T-helper 17 cell (primary cell): ENCODE measurements around the gene LLGL2. TPM values are rescaled to one million over a fixed set of nuclear protein-coding genes. Genes with fewer than 3 reads are reported as not detected.
"Not testable (repeated sequence)": the region's sequence is repeated elsewhere in the genome, so short reads cannot be mapped to it uniquely, and the experiment has no call there.

Experiments used
- ATAC-seq: fragments of 150-1000 bp; cut with Tn5 transposase; 2 replicates; pipeline ENCODE4 v1.10.0; 2021; ENCODE audit warnings: mild to moderate bottlenecking, moderate library complexity
- DNase-seq, 3 donors: peaks; one replicate each; pipeline versions ENCODE4 v3.0.0 to v3.0.0-alpha.2; 2020 to 2021
- H3K9me3 ChIP-seq: one replicate; pipeline ENCODE4 v1.7.0; 2013; ENCODE audit warnings: low read length, mild to moderate bottlenecking; ENCODE audit not compliant: control insufficient read depth, poor library complexity, severe bottlenecking
- H3K27ac Mint-ChIP-seq: one replicate; pipeline ENCODE4 v1.8.0; 2022; ENCODE audit warnings: mild to moderate bottlenecking, moderate library complexity, mixed read lengths
- H3K27me3 Mint-ChIP-seq: one replicate; pipeline ENCODE4 v1.8.0; 2022; ENCODE audit warnings: mixed read lengths
- H3K36me3 Mint-ChIP-seq: one replicate; pipeline ENCODE4 v1.8.0; 2022; ENCODE audit warnings: low read depth, mixed read lengths
- H3K4me1 Mint-ChIP-seq: one replicate; pipeline ENCODE4 v1.8.0; 2022; ENCODE audit warnings: mild to moderate bottlenecking, mixed read lengths
- H3K4me3 Mint-ChIP-seq: one replicate; pipeline ENCODE4 v1.8.0; 2022; ENCODE audit warnings: mild to moderate bottlenecking, moderate library complexity, mixed read lengths
- total RNA-seq, 4 donors: library from RNA in 2 of 4; stranded (reverse) in 2 of 4; gene quantifications; one replicate each; pipeline ENCODE4 v1.2.3 and lab custom pipeline; 2022 to 2026

Gene LLGL2
- total RNA-seq, 2 donors from 2014 or later: 39.3 to 41.9 TPM

DNA sequence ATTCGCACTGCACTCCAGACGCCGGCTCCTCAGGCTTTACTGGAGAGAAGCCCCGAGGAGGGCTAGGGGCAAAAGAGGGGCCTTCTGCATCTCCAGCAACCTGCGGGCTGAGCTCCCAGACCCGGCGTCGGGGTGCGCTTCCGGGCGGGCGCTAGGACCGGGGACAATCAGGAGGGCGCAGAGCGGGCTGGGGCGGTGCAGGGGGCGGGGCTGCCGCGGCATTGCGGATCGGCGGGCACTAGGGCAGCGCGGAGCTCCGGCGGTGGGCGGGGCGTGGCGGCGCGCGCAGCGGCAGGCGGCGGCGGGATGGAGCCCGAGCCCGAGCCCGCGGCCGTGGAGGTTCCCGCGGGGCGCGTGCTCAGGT, 9.3 kb upstream of the LLGL2 start, which contains the start of gene TSEN54:
TSEN54 (plus strand) TSS at position 274 of the 364 bp plus-strand sequence; CDS start at position 307, 33 bp downstream.
- H3K27me3 Mint-ChIP-seq: no peaks in the 10 kb centered on the region
- peak within 1 kb of the TSS; percentile 96 for H3K27ac Mint-ChIP-seq
- H3K4me1 Mint-ChIP-seq: peaks cover 17% of the 10 kb centered on the region
- peaks cover 5% of the 10 kb centered on the region for H3K36me3 Mint-ChIP-seq
- peak; percentile 93 to 98 (median 93) for DNase-seq
- peak; percentile 88 for ATAC-seq
- peak within 1 kb of the TSS; percentile 90 for H3K4me3 Mint-ChIP-seq
- no peaks in the 10 kb centered on the region for H3K9me3 ChIP-seq

- DNase-seq (peak in 2 of 3 donors; percentile 24 to 29), ATAC-seq (peak; percentile 6)
- H3K9me3 ChIP-seq: no peaks in the 10 kb centered on the region
- H3K27ac Mint-ChIP-seq: peak overlapping the region; percentile 96
- H3K4me1 Mint-ChIP-seq: peaks cover 17% of the 10 kb centered on the region
- H3K36me3 Mint-ChIP-seq: peaks cover 5% of the 10 kb centered on the region
- peak overlapping the region; percentile 90 for H3K4me3 Mint-ChIP-seq
- no peaks in the 10 kb centered on the region for H3K27me3 Mint-ChIP-seq
Observed at GRCh38 chr17:75516619-75517296, 8.7 kb upstream of the LLGL2 start.

DNA sequence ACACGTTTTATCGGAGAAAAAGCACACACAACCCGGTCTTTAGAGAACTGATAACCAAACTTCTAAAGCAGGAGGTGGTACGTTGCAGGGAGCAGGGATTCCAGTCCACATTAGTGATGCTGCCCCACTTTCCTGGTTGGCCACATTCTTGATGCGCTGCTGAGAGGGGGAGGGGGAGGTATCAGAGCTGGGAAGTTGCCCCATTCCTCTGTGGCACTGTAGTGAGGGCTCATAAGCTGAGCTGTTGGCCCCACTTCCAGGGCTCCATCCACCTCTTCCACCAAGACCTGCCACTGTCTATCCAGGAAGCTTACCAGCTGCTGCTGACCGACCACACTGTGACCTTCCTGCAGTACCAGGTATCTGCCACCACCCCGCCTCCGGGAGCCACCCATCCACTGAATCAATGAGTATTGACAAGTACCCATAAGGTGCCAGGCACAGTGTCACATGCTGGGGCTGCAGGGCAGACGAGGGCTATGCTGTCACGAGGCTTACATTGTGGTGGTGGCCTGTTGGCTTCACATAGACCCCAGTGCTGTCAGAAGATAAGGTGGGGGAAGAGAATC, 8.1 kb upstream of the LLGL2 start:
- no peak for ATAC-seq
- no peak for DNase-seq
- Mint-ChIP-seq H3K27me3 (no peaks in the 10 kb centered on the region), H3K4me1 (peaks cover 17% of the 10 kb centered on the region), H3K4me3 (peak overlapping the region; percentile 90), H3K36me3 (peaks cover 5% of the 10 kb centered on the region), H3K27ac (peak overlapping the region; percentile 96)
- no peaks in the 10 kb centered on the region for H3K9me3 ChIP-seq

- peak overlapping the region; percentile 96 for H3K27ac Mint-ChIP-seq
- no peak for DNase-seq
- peak overlapping the region; percentile 90 for H3K4me3 Mint-ChIP-seq
- peaks cover 17% of the 10 kb centered on the region for H3K4me1 Mint-ChIP-seq
- peak; percentile 62 for ATAC-seq
- no peaks in the 10 kb centered on the region for H3K27me3 Mint-ChIP-seq
- H3K36me3 Mint-ChIP-seq: peaks cover 5% of the 10 kb centered on the region
- H3K9me3 ChIP-seq: no peaks in the 10 kb centered on the region
Observed at GRCh38 chr17:75518201-75518600, 7.3 kb upstream of the LLGL2 start.

GRCh38 chr17:75518983-75519537, 6.4 kb upstream of the LLGL2 start:
- Mint-ChIP-seq H3K36me3 (peaks cover 5% of the 10 kb centered on the region), H3K27ac (peak overlapping the region; percentile 96), H3K4me1 (peaks cover 18% of the 10 kb centered on the region), H3K4me3 (no peak overlapping the region), H3K27me3 (no peaks in the 10 kb centered on the region)
- no peak for ATAC-seq
- no peaks in the 10 kb centered on the region for H3K9me3 ChIP-seq
- no peak for DNase-seq

DNA sequence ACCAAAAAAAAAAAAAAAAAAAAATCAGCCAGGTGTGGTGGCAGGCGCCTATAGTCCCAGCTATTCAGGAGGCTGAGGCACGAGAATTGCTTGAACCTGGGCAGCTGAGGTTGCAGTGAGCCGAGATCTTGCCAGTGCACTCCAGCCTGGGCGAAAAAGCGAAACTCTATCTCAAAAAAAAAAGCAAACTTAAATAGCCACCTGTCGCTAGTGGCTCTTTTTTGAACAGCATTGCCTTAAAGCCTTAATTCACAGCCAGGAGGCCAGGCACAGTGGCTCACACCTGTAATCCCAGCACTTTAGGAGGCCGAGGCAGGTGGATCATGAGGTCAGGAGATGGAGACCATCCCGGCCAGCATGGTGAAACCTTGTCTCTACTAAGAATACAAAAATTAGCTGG, 5.1 kb upstream of the LLGL2 start:
- DNase-seq, H3K27me3 Mint-ChIP-seq, ATAC-seq, H3K9me3 ChIP-seq, H3K36me3 Mint-ChIP-seq, H3K4me3 Mint-ChIP-seq, H3K27ac Mint-ChIP-seq: not testable (repeated sequence)
- H3K4me1 Mint-ChIP-seq: peaks cover 22% of the 10 kb centered on the region

DNA sequence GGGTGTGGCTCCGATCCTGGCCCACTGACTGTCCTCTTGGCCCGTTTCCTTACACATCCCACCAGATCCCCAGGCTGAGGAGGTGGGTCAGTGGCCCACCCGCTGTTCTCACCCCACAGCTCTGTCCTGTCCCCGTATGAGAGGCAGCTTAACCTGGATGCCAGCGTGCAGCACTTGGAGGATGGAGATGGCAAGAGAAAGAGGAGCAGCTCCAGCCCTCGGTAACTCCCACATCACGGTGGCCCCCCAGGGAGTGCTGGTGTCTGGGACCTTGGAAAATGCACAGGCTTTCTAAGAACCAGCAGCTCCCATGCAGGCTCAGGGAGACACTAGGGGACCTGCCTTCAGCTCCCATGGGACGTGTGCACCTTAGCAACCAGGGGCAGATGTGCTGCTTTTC, 4.2 kb upstream of the LLGL2 start:
- DNase-seq (no peak), ATAC-seq (no peak)
- H3K27me3 Mint-ChIP-seq: no peaks in the 10 kb centered on the region
- peaks cover 23% of the 10 kb centered on the region for H3K4me1 Mint-ChIP-seq
- H3K36me3 Mint-ChIP-seq: peaks cover 5% of the 10 kb centered on the region
- H3K4me3 Mint-ChIP-seq: no peak overlapping the region
- H3K27ac Mint-ChIP-seq: no peak overlapping the region
- no peaks in the 10 kb centered on the region for H3K9me3 ChIP-seq

DNA sequence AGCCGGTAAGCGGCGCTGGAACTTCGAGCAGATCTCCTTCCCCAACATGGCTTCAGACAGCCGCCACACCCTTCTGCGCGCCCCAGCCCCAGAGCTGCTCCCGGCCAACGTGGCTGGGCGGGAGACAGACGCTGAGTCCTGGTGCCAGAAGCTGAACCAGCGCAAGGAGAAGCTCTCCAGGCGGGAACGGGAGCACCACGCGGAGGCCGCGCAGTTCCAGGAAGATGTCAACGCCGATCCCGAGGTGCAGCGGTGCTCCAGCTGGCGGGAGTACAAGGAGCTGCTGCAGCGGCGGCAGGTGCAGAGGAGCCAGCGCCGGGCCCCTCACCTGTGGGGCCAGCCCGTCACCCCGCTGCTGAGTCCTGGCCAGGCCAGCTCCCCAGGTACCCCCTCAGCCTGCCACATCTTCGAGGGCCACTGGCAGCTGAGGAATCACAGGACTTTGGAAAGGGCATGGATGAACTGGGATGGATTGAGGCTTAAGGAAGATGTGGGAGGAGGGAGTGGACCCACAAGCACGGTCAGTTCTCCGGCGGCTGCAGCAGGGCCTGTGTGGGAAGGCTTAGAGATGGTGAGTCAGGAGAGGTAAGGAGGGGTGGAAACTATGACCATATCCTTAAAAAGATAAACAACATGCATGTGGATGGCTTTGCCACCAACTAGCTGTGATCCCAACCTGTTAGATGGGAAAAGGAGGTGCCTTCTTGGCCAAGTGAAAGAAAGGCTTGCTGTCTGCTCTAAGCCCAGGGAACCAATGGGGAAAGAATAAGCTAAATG, 3.4 kb upstream of the LLGL2 start:
- Mint-ChIP-seq H3K36me3 (peaks cover 5% of the 10 kb centered on the region), H3K27ac (no peak overlapping the region), H3K4me1 (peaks cover 27% of the 10 kb centered on the region), H3K27me3 (no peaks in the 10 kb centered on the region), H3K4me3 (no peak overlapping the region)
- ATAC-seq: no peak
- DNase-seq: no peak
- no peaks in the 10 kb centered on the region for H3K9me3 ChIP-seq

DNA sequence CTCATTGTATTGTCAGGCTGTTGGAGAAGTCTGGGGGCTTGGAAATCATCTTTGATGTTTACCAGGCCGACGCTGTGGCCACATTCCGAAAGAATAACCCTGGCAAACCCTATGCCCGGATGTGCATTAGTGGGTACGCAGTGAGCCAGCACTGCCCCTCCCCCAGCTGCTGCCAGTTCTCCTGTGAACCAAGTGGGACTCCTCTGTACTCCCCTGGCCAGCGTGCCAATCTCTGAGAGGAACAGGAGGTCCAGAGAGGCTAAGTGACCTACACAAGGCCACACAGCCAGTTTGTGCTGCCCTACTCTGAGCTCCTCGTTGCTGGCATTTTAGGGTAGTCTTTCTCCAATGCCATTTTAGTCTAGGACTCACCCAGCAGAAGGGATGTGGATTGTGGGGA, 1.9 kb upstream of the LLGL2 start:
- no peak for ATAC-seq
- Mint-ChIP-seq H3K4me3 (no peak overlapping the region), H3K4me1 (peaks cover 13% of the 10 kb centered on the region), H3K27ac (no peak overlapping the region), H3K36me3 (peaks cover 3% of the 10 kb centered on the region), H3K27me3 (no peaks in the 10 kb centered on the region)
- no peaks in the 10 kb centered on the region for H3K9me3 ChIP-seq
- DNase-seq: no peak

- peaks cover 12% of the 10 kb centered on the region for H3K4me1 Mint-ChIP-seq
- no peaks in the 10 kb centered on the region for H3K27me3 Mint-ChIP-seq
- H3K4me3 Mint-ChIP-seq: peak overlapping the region; percentile 82
- H3K36me3 Mint-ChIP-seq: peaks cover 3% of the 10 kb centered on the region
- no peaks in the 10 kb centered on the region for H3K9me3 ChIP-seq
- ATAC-seq (no peak), DNase-seq (no peak)
- H3K27ac Mint-ChIP-seq: peak overlapping the region; percentile 34
Observed at GRCh38 chr17:75524269-75524969, 1.1 kb upstream of the LLGL2 start.

DNA sequence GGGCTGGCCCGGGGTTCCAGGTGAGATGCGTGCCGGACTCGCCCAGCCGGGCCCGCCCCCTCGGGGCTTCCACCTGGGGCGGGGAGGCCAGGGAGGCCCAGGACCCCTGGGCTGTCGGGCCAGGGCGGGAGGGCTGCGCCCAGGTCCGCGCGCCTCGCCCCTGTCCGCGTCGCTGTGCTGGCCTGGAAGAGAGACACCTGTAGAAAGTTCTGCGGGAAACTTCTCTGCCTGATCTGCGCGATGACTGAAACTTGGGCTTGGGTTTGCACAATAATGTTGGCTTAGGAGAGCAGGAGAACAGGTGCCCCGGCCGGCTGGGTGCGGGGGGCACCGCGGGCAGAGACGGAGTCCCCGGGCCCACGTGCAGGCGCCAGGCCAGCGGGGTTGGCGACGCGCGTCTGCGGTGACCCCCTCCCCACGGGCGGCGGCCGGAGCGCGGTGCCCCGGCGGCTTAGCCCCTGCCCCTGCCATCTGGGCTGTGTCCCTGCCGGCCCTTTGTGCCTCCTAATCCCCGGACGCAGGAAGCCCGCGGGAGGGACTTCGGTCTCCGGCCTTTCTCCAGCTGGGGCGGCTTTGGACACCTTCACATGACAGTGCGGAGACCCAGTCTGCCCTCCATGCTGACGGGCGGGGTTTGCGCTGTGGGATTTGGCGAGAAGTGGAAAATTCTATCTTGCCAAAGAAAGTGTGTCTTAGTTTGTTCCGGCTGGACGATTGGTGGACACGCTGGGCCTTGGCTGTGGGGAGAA, 483 bp downstream of the LLGL2 start:
- no peaks in the 10 kb centered on the region for H3K9me3 ChIP-seq
- Mint-ChIP-seq H3K36me3 (no peaks in the 10 kb centered on the region), H3K4me3 (peak overlapping the region; percentile 82), H3K4me1 (peaks cover 12% of the 10 kb centered on the region), H3K27ac (no peak overlapping the region), H3K27me3 (no peaks in the 10 kb centered on the region)
- no peak for DNase-seq
- ATAC-seq: no peak

- ATAC-seq: no peak
- H3K9me3 ChIP-seq: no peaks in the 10 kb centered on the region
- no peak overlapping the region for H3K27ac Mint-ChIP-seq
- H3K4me1 Mint-ChIP-seq: peaks cover 12% of the 10 kb centered on the region
- H3K27me3 Mint-ChIP-seq: no peaks in the 10 kb centered on the region
- peak overlapping the region; percentile 82 for H3K4me3 Mint-ChIP-seq
- no peaks in the 10 kb centered on the region for H3K36me3 Mint-ChIP-seq
- DNase-seq: no peak
Observed at GRCh38 chr17:75526555-75527270, 1.2 kb downstream of the LLGL2 start.
